K562 (cell line): ENCODE data around the gene POR. TPM values are rescaled to one million over a fixed set of nuclear protein-coding genes. Genes with fewer than 3 reads are reported as not detected.

Experiments used
- BMI1 ChIP-seq: fragments of 150-350 bp; IDR thresholded peaks from 2 replicates; pipeline ENCODE4 v1.6.1; 2014; ENCODE audit warnings: low read length
- EP300 ChIP-seq: IDR thresholded peaks from 2 replicates; pipeline ENCODE4 v1.6.1; 2012; ENCODE audit warnings: low read length, improper control_type of control experiment
- HDAC6 ChIP-seq: IDR thresholded peaks from 2 replicates; pipeline ENCODE4 v1.6.1; 2012; ENCODE audit warnings: low read depth, mild to moderate bottlenecking, control low read depth, inconsistent platforms, low read length, moderate library complexity
- HDGF ChIP-seq: fragments of 450-650 bp; IDR thresholded peaks from 2 replicates; pipeline ENCODE4 v1.6.1; 2016
- HLTF ChIP-seq: fragments of 450-650 bp; IDR thresholded peaks from 2 replicates; pipeline ENCODE4 v1.6.1; 2016
- HNRNPLL ChIP-seq: fragments of 200-400 bp; formaldehyde crosslinking; IDR thresholded peaks from 2 replicates; pipeline ENCODE4 v1.6.1; 2017; ENCODE audit warnings: low read length, low read depth, mild to moderate bottlenecking; ENCODE audit not compliant: poor library complexity, severe bottlenecking
- JUNB ChIP-seq: fragments of 450-650 bp; formaldehyde crosslinking; conservative IDR thresholded peaks from 2 replicates; pipeline ENCODE4 v1.4.0; 2020; ENCODE audit warnings: mild to moderate bottlenecking
- JUND ChIP-seq, 2 experiments: IDR thresholded peaks; 2 replicates in 1 of 2; 3 replicates in 1 of 2; pipeline ENCODE4 v1.6.1; 2011; ENCODE audit warnings: borderline replicate concordance in 2 of 2, low read depth in 2 of 2, low read length in 2 of 2, improper control_type of control experiment in 1 of 2, missing biosample characterization in 1 of 2, missing genetic modification characterization in 1 of 2, missing genetic modification reagents in 1 of 2
- KLF10 ChIP-seq: fragments of 250-450 bp; sonication (Bioruptor Pico); IDR thresholded peaks from 2 replicates; pipeline ENCODE4 v1.6.1; 2021; ENCODE audit warnings: matching md5 sums
- MCM2 ChIP-seq: fragments of 450-650 bp; IDR thresholded peaks from 2 replicates; pipeline ENCODE4 v1.6.1; 2017; ENCODE audit warnings: low read depth, mild to moderate bottlenecking
- SMAD4 ChIP-seq: fragments of 250-450 bp; sonication (Bioruptor Pico); conservative IDR thresholded peaks from 2 replicates; pipeline ENCODE4 v1.8.0; 2021; ENCODE audit warnings: inconsistent platforms, mild to moderate bottlenecking, moderate library complexity
- TCFL5 ChIP-seq: fragments of 250-450 bp; sonication (Bioruptor Pico); conservative IDR thresholded peaks from 2 replicates; pipeline ENCODE4 v1.6.1; 2021; ENCODE audit warnings: mild to moderate bottlenecking, moderate library complexity, matching md5 sums
- ZEB2 ChIP-seq: fragments of 450-650 bp; IDR thresholded peaks from 2 replicates; pipeline ENCODE4 v1.6.1; 2016
- ZKSCAN8 ChIP-seq: fragments of 200-800 bp; sonication (Bioruptor generic); IDR thresholded peaks from 2 replicates; pipeline ENCODE4 v1.6.1; 2016; ENCODE audit warnings: missing genetic modification characterization, missing compliant biosample characterization
- ZNF589 ChIP-seq: fragments of 200-800 bp; sonication (Bioruptor generic); IDR thresholded peaks from 2 replicates; pipeline ENCODE4 v1.6.1; 2016; ENCODE audit warnings: low read depth, missing genetic modification characterization, missing compliant biosample characterization
- ZNF644 ChIP-seq: fragments of 200-800 bp; sonication (Bioruptor generic); IDR thresholded peaks from 2 replicates; pipeline ENCODE4 v1.6.1; 2016; ENCODE audit warnings: low read depth, missing genetic modification characterization, missing compliant biosample characterization
- ZNF668 ChIP-seq: fragments of 250-450 bp; sonication (Bioruptor Pico); IDR thresholded peaks from 2 replicates; pipeline ENCODE4 v1.8.0; 2022; ENCODE audit warnings: mild to moderate bottlenecking, inconsistent platforms
- ZNF696 ChIP-seq: fragments of 250-450 bp; sonication (Bioruptor Pico); conservative IDR thresholded peaks from 2 replicates; pipeline ENCODE4 v1.4.0; 2020; ENCODE audit warnings: mild to moderate bottlenecking, moderate library complexity
- polyA plus RNA-seq, 8 experiments: library from polyadenylated mRNA; depleted of rRNA in 4 of 8; stranded (reverse) in 5 of 8; unstranded in 3 of 8; fragments of >200 nt; fragmentation: Nextera tagmentation in 2 of 8; fragmentation: Illumina TruSeq in 1 of 8; extraction: Ambion mirVana in 2 of 8; extraction: Trizol in 1 of 8; gene quantifications; 2 replicates each; pipeline versions ENCODE4 v1.2.1 to v1.2.3, GENCODE V29; 2011 to 2014; ENCODE audit warnings: inconsistent platforms in 1 of 8, missing spikeins in 1 of 8
- total RNA-seq, 7 experiments: library from RNA; depleted of rRNA in 6 of 7; stranded (reverse); fragments of >200 nt in 6 of 7; fragmentation: Illumina TruSeq in 2 of 7; extraction: Trizol in 2 of 7; gene quantifications; 2 replicates each; pipeline versions ENCODE4 v1.2.1 to v1.2.3, GENCODE V29; 2011 to 2021; ENCODE audit warnings: low replicate concordance in 1 of 7
- TF ChIP-seq, protein P1 (sequence below): fragments of 250-450 bp; sonication (Bioruptor Pico); IDR thresholded peaks from 2 replicates; pipeline ENCODE4 v1.6.1; 2021; ENCODE audit warnings: mild to moderate bottlenecking
- TF ChIP-seq, protein P2 (sequence below): fragments of 250-450 bp; sonication (Bioruptor Pico); IDR thresholded peaks from 2 replicates; pipeline ENCODE4 v1.4.0; 2020; ENCODE audit warnings: mild to moderate bottlenecking, moderate library complexity
- TF ChIP-seq, protein P3 (sequence below): IDR thresholded peaks from 3 replicates; pipeline ENCODE4 v1.6.1; 2011; ENCODE audit warnings: borderline replicate concordance, mild to moderate bottlenecking; ENCODE audit not compliant: insufficient read length, insufficient read depth
- TF ChIP-seq, protein P4 (sequence below): fragments of 250-450 bp; sonication (Bioruptor Pico); IDR thresholded peaks from 2 replicates; pipeline ENCODE4 v1.8.0; 2021; ENCODE audit warnings: moderate library complexity, mild to moderate bottlenecking, inconsistent platforms

The POR gene
- total and polyA plus RNA-seq, 9 of the 15 experiments (the other 6 are each of a cell fraction or from before 2014, with no cell fraction given), result 4.7 to 142 (median 40.8) TPM

DNA sequence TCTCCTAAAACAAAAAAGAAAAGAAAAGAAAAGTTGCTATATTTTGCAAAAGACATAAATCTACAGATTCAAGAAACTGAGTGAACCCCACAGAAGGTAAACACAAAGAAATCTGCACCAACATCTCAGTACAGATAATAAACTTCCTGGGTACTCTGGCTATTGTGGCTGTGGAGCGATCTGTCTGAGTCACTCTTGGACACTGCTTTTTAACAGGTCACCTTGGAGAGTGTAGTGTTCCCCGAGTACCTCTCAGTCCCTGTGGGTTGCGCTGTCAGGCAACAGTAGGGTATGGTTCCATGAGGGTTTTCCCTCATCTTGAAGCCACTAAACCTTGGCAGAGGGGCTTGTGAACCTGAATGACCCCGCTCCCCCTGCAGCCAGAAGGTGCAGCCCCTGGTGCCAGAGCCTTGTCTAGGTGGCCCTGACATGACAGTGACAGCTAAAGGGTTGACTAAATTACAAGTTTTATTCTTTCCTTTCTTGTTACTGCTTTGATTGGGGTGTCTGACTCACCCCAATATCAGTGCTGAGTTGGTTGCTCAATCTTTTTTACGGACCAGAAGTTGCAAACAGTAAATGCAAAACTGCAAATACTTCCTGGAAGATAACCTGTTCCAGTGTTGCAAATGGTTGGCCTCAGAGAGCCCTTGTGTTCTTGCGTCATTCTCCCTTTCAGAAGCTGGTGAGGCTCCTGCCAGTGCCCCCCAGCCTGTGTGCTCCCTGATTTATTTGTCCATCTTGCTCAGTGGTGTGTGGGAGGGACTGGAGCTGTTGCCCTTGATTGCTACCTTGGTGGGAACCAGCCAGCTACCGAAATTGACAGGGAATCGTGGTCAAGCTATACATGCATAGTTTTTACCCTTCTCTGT lies 30.6 kb downstream of the POR start (continued):
- TF ChIP-seq JUND (IDR thresholded peaks at IDR 0.05; ENCODE audit: borderline replicate concordance, low read depth, low read length) (peak; percentile 88), JUND (tag; IDR thresholded peaks at IDR 0.05; ENCODE audit: borderline replicate concordance, low read depth, low read length) (peak; percentile 83; the same call in 2 of the 3 replicates), ZNF589 (CRISPR knock-in tag) (no peak), ZNF644 (tag) (no peak), HNRNPLL (no peak), BMI1 (no peak), KLF10 (CRISPR knock-in tag) (no peak), ZEB2 (peak; percentile 50; the same call in 1 of the 2 replicates), ZNF668 (CRISPR knock-in tag) (no peak), HDAC6 (no peak), JUNB (CRISPR knock-in tag) (no peak), ZNF696 (CRISPR knock-in tag) (no peak), ZKSCAN8 (CRISPR knock-in tag) (no peak), HLTF (no peak), TCFL5 (CRISPR knock-in tag) (no peak), HDGF (no peak), SMAD4 (CRISPR knock-in tag) (peak; percentile 68; the same call in 1 of the 2 replicates), MCM2 (no peak), EP300 (peak; percentile 21; the same call in 1 of the 2 replicates)
- TF ChIP-seq, protein P1, sequence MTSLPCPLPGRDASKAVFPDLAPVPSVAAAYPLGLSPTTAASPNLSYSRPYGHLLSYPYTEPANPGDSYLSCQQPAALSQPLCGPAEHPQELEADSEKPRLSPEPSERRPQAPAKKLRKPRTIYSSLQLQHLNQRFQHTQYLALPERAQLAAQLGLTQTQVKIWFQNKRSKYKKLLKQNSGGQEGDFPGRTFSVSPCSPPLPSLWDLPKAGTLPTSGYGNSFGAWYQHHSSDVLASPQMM, result no peak
- TF ChIP-seq, protein P2, sequence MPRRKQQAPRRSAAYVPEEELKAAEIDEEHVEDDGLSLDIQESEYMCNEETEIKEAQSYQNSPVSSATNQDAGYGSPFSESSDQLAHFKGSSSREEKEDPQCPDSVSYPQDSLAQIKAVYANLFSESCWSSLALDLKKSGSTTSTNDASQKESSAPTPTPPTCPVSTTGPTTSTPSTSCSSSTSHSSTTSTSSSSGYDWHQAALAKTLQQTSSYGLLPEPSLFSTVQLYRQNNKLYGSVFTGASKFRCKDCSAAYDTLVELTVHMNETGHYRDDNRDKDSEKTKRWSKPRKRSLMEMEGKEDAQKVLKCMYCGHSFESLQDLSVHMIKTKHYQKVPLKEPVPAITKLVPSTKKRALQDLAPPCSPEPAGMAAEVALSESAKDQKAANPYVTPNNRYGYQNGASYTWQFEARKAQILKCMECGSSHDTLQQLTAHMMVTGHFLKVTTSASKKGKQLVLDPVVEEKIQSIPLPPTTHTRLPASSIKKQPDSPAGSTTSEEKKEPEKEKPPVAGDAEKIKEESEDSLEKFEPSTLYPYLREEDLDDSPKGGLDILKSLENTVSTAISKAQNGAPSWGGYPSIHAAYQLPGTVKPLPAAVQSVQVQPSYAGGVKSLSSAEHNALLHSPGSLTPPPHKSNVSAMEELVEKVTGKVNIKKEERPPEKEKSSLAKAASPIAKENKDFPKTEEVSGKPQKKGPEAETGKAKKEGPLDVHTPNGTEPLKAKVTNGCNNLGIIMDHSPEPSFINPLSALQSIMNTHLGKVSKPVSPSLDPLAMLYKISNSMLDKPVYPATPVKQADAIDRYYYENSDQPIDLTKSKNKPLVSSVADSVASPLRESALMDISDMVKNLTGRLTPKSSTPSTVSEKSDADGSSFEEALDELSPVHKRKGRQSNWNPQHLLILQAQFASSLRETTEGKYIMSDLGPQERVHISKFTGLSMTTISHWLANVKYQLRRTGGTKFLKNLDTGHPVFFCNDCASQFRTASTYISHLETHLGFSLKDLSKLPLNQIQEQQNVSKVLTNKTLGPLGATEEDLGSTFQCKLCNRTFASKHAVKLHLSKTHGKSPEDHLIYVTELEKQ, result no peak
- TF ChIP-seq, protein P3, sequence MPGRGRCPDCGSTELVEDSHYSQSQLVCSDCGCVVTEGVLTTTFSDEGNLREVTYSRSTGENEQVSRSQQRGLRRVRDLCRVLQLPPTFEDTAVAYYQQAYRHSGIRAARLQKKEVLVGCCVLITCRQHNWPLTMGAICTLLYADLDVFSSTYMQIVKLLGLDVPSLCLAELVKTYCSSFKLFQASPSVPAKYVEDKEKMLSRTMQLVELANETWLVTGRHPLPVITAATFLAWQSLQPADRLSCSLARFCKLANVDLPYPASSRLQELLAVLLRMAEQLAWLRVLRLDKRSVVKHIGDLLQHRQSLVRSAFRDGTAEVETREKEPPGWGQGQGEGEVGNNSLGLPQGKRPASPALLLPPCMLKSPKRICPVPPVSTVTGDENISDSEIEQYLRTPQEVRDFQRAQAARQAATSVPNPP, result no peak
- TF ChIP-seq, protein P4, sequence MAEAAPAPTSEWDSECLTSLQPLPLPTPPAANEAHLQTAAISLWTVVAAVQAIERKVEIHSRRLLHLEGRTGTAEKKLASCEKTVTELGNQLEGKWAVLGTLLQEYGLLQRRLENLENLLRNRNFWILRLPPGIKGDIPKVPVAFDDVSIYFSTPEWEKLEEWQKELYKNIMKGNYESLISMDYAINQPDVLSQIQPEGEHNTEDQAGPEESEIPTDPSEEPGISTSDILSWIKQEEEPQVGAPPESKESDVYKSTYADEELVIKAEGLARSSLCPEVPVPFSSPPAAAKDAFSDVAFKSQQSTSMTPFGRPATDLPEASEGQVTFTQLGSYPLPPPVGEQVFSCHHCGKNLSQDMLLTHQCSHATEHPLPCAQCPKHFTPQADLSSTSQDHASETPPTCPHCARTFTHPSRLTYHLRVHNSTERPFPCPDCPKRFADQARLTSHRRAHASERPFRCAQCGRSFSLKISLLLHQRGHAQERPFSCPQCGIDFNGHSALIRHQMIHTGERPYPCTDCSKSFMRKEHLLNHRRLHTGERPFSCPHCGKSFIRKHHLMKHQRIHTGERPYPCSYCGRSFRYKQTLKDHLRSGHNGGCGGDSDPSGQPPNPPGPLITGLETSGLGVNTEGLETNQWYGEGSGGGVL (CRISPR knock-in tag), result no peak
